GM18502 (cell line): ENCODE measurements around the gene USP43.
"Not testable (repeated sequence)": the region's sequence is repeated elsewhere in the genome, so short reads cannot be mapped to it uniquely, and the experiment has no call there.

Experiments used
- ATAC-seq: cut with Tn5 transposase; IDR thresholded peaks from one replicate; pipeline ENCODE4 v1.9.1; 2021; ENCODE audit warnings: mild to moderate bottlenecking; ENCODE audit not compliant: unreplicated experiment, poor library complexity

USP43 gene

GRCh38 chr17:9644910-9645751 is at the start of gene USP43:
Gene USP43, plus strand, starts transcription at chr17:9645517. Its CDS starts 116 bp downstream, at chr17:9645633.
- peak; percentile 54 for ATAC-seq

GRCh38 chr17:9597638-9598037 is 47.7 kb upstream of the USP43 start:
- not testable (repeated sequence) for ATAC-seq

GRCh38 chr17:9598661-9599060 is 46.7 kb upstream of the USP43 start:
- ATAC-seq, result no peak

GRCh38 chr17:9604583-9604982 is 40.7 kb upstream of the USP43 start:
- not testable (repeated sequence) for ATAC-seq

- no peak for ATAC-seq
Observed at GRCh38 chr17:9606453-9606852, 38.9 kb upstream of the USP43 start.

- not testable (repeated sequence) for ATAC-seq
Observed at GRCh38 chr17:9607058-9607457, 38.3 kb upstream of the USP43 start.

- ATAC-seq, result no peak
Observed at GRCh38 chr17:9611557-9611956, 33.8 kb upstream of the USP43 start.

- ATAC-seq, result no peak
Observed at GRCh38 chr17:9612006-9612405, 33.3 kb upstream of the USP43 start.

- ATAC-seq, result no peak
Observed at GRCh38 chr17:9615486-9615885, 29.8 kb upstream of the USP43 start.

- no peak for ATAC-seq
Observed at GRCh38 chr17:9622961-9623360, 22.4 kb upstream of the USP43 start.

- ATAC-seq, result no peak
Observed at GRCh38 chr17:9628509-9628908, 16.8 kb upstream of the USP43 start.

- no peak for ATAC-seq
Observed at GRCh38 chr17:9632741-9633140, 12.6 kb upstream of the USP43 start.

GRCh38 chr17:9635340-9635739 is 10.0 kb upstream of the USP43 start:
- no peak for ATAC-seq

GRCh38 chr17:9636501-9636900 is 8.8 kb upstream of the USP43 start:
- ATAC-seq, result no peak

- ATAC-seq, result not testable (repeated sequence)
Observed at GRCh38 chr17:9640388-9640787, 4.9 kb upstream of the USP43 start.

- ATAC-seq, result no peak
Observed at GRCh38 chr17:9643611-9644010, 1.7 kb upstream of the USP43 start.

- peak; percentile 28 for ATAC-seq
Observed at GRCh38 chr17:9645851-9646545, 681 bp downstream of the USP43 start.

- no peak for ATAC-seq
Observed at GRCh38 chr17:9646546-9646885, 1.2 kb downstream of the USP43 start.

- no peak for ATAC-seq
Observed at GRCh38 chr17:9647014-9647413, 1.7 kb downstream of the USP43 start.

- ATAC-seq, result no peak
Observed at GRCh38 chr17:9648521-9649110, 3.3 kb downstream of the USP43 start.

GRCh38 chr17:9658593-9659211 is 13.4 kb downstream of the USP43 start:
- no peak for ATAC-seq
